T-helper 22 cell (primary cell): ENCODE data around the gene RERE.

Experiments used
- DNase-seq: peaks from one replicate; pipeline ENCODE4 v3.0.0-alpha.2; 2020; ENCODE audit warnings: low read depth

Gene RERE

DNA sequence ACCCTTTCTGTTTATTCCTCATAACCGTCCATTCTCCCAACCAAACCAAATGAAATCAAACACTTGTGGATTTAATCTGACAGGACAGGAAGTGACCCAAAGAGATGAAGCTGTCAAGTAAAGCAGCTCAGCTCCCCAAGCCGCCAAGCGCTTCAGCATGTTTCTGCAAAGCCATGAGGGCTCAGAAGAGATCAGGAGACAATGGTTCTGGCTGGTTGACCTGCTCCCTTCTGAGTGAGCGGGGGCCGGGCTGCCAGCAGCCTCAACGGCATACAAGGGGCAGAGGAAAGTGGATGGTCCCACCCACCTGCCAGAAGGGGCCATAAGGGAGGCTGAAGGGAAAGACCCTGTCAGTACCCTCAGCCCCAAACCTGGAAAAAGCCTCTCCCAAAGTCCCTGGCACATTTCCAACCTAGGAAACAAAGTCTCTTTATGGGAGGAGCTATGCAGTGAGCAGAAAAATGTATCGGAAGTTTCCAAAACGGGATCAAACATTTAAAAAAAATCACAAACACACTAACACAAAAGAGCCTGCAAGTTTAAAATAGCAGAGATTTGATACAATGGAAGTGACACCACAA lies 454.2 kb downstream of the RERE start:
- no peak for DNase-seq

DNA sequence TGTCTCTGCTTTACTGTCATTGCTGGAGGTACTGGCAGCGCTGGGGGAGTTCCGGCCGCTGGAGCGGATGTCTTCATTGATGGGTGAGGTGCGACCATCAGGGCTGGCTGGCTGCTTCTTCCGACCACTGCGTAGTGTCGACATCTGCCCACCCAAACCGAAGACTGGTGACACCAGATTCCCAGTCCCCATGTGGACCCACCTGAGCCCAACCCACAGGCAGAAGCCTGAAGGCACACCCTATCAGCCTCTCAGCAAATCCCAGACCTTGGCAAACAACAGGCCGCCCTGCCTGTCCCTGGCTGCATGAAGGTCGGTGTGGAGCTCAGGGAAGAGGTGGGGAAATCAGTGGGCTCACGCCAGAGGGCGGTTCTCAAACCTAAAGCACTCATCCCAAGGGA lies 454.7 kb downstream of the RERE start:
- no peak for DNase-seq

DNA sequence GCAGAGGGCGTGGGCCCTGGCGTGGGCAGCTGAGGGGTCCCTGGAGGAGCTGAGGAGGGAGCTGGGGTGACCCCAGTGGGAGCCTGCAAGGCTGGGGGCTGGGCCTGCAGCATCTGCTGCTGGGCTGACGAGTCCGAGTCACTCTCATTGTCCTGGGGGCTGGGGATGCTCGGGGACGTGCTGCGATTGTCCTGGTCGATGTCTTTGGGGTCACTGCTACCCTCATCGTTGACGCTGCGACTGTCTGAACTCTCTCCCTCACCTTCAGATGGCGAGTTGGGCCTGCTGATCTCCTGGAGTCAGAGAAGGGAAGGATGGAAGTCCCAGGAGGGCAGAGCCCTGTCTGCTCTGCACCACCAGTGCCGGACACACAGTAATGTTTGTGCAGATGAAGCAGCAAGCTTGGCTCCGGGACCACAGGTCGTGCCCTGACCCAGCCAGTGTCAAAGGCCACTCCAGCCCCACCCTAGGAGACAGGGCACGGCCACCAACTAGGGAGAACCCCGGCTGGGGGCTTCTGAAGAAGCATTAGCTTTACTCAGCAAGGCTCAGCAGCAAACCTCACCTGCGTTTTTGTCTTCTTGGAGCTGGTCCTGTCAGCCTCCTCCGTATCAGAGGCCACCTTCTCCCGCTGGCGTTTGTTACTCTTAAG lies 456.1 kb downstream of the RERE start:
- DNase-seq: no peak

DNA sequence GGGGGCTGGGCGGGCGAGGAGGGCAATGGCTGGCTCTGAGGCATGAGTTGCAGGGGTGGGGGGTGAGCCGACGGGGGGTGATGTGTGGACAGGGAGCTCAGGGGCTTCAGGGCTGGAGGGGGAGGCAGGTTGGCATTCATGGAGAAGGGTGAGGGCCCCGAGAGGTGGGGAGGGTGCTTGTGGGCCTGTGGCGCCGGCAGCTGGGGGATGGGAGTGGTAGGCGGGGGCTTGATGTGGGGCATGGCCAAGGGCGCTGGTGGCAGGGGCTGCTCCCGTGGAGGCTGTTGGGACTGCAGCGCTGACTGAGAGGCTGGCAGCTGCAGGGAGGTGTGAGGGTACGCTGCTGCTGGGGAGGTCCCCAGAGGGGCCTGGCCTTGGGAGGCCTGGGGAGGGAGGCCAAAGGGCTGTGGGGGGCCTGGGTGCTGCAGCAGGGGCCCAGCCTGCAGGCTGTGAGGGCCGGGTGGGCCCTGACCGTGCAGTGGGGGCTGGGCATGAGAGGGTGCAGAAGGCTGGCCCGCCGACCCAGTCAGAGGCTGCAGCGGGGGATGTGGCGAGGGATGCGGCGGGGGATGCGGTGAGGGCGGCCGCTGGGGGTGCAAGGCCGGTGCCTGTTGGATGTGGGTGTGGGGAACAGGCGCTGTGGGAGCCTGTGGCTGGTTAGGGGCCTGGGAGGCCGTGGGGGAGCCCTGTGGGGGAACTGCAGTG lies 456.8 kb downstream of the RERE start:
- DNase-seq: no peak

DNA sequence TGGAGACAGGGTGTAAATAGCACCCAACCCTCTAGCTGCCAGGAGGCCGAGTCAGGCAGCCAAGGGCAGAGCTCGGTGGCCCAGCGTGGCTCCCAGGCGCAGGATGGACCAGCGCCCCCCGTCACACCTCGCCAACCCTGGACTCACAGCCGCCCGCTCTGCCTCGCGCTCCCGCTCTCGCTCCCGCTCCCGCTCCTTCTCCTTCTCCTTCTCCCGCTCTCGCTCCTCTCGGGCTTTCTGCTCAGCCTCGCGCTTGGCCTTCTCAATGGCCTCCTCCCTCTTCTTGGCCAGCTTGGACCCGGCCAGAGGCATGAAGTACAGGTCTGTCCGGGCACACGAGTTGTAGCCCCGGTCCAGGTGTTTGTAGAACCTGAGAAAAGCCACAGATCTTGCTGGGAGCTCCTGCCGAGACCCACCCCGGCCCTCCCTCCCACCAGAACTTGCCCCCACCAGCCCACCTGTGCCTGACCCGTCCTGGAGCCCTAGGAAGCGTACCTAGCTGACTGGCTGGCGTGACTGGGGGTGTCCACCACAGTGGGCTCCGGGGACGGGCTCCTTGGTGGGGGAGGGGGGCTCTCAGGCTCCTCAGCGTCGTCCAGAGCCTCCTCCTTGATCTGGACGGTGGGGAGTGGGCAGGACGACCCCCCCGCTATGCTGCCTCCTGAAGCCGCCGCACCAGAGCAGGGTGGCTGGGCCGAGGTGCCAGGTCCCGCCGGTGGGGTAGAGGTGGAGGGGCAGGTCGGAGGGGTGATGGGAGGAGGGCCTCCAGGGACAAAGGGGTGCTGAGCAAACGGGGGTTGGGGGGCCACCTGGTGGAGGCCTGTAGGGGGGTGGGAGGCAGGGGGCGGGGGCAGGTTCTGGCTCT lies 457.6 kb downstream of the RERE start:
- no peak for DNase-seq

DNA sequence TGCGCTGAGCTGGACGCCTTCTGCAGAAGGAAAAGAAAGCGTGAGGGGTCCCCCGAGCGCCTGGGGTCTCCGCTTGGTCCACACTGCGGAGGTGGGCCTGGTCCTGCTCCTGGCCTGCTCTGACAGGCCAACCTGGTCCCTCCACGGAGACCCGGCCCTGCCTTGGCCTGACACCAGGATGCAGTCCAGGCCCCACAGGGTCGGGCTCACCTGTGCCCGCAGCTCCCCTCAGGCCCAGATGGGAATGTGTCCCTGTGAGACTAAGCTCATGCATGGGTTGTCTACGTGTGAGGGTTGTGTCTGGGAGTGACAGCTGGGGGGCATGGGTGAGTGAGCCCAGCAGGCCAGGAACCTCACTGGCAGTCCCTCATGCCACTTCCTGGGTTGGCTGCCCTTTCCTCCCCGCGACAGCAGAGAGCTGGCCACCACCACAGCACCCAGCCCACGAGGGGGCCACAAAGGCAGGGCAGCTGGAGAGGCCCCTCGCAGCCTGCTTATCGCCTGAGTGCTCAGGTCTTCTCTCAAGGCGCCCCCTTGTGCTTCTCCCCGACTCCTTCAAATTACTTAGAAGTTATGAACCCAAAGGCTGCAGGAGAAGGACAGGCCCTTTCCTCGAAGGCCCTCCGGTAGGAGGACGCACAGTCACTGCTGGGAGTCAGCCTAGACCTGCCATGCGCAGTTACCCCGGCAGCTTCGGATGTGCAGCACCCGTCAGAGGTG lies 458.4 kb downstream of the RERE start:
- no peak for DNase-seq

DNA sequence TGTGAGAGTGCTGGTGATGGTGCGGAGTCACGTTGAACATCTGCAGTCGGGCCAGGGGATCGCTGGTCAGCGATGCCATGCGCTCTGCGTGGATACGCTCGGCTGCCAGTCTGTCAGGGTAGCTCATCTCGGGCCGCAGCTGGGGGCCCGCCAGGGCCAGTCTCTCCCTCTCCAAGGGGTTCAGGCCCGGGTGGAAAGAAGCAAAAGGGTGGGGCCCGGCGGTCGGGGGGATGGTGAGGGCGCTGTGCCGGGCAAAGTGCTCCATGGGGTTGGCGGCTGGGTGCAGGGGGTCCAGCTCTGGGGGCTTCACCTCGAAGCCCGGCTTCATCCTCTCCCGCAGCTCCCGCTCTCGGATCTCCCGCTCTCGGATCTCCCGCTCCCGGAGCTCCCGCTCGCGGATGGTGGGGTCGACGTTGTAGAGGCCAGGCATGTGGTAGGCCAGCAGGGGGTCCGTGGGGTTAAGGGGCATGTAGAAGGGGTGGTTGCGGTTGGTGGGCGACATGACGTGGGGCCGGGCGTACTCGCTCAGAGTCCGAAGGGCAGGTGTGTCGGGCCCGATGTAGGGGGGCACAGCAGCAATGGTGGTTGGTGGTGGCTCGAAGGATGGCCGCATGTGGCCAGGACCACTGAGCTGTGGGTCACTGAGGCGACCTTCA lies 459.1 kb downstream of the RERE start:
- no peak for DNase-seq

DNA sequence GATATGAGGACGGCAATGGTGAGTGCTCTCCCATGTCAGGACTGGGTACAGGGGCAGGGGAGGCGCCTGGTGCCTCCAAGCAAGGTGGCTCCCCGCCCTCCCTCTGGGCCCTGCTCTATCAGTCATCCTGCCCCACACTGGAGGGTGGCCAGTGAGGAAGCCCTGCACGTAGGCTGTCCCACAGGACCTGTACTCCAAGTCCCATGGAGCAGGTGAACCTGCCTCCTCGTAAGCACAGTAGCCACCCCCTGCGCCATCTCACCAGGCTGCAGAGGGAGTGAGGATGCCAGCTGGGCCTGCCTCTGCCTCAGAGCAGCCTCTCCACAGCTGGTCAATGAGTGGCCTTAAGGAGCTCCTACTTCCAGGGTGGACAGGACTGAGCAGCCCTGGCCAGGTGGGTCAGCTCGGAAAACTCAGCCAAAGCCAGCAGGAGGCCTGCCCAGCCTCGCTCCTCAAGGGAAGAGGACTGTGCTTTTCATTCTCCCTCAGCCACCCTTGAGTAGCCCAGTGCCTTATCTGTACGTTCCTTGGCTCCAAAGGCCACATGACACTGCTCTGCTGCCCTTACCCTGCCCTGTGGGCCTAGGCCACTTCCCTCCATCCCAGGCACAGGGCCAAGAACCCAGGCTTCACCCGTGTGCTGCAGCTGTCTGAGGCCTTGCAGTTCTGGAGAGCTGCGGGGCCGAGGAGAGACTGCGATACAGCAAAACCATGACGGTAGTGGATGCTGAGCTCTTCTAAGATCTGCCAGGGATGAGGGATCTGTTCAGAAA lies 459.9 kb downstream of the RERE start:
- DNase-seq: no peak

DNA sequence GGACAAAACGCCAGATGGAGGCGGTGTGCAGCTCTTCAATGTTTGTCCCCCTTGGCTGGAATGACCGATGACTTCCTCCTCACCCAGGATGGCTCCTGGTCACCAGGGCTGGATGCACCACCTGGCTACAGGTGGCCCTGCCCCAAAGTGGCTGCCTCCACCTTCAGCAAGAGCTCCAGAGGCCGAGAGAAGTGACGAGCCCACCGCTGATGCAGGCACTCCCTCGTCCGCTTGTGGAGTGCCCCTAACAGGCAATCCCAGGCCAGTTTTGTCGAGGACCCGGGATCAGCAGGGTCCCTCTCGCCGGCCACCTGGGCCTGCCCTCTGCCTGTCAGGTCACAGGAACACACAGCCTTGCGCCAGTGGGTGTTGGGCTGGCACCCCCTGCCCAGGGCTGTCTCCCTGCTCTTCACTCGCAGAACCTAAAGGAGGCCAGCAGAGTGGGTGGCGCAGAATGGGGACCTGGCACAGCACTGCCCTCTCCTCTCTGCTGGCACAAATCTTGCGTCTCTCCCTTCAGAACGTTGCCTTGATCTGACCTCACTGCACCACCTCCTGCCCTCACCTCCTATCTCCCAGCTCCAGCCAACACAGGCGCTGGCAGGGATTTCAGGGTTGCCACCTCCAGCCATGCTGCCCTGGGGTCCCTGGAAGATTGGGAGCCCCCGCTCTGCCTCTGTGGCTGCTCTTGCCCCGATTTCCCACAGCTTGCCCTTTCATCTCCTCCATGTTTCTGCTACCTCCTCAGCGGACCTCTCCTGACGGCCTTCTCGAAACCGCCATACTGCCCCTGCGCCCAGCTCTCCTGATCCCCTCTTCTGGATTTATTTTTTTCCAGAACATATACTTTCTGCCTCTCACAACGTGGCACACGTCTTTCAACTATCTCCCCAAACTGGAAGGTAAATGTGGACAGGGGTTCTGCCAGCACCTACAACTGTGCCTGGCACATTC lies 460.9 kb downstream of the RERE start:
- DNase-seq: no peak

DNA sequence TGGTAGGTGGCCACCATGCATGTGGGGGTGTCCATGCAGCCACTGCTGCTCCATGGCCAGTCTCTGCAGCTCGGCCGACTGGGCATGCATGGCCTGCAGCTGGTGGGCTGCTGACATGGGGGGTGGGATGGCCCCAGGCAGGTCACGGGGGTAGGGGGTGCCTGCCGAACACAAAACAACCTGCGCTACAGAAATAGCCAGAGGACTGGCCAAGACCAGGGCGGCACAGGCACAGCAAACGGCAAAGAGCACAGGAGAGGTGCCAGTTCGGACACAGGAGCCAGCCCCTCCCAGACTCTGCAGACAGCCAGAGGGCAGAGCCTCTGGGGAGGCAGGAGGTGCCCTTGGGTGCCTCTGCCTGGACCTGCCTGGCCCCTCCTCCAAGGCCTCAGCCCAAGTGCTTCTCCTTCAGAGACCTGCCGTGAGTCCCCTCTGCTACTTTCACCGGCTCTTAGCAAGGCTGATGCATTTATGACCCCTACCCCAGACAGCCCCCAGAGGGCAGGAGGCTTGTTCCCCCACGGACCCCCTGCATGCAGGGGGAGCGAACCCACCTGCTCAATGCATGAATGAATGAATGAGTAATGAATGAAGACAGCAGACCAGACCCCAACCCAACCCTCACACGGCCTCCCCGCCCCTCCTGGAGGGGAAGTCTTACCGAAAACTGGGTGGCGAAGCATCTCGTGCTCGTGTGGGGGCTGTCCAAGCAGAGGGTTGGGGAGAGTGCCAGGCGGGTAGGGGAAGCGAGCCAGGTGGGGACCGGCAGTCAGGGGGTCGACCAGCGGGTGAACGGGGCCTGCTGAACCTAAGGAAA lies 461.8 kb downstream of the RERE start:
- no peak for DNase-seq

DNA sequence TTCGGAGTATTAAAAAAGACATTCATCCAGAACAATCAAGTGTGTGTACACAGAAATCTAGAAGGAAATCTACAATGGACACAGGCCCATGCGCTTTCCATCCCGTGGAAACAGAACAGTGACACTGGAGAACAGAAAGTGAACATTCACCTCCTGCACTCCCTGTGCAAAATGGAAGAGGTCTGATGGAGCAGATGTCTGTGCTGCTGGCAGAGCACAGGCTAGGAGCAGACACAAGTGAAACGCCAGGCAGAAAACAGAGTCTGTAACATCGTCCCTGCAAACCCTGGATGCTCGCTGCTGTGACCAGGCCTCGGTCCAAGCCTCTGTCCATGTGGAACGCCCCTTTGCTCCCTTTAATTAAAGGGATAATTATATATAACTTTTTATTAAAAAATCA lies 463.4 kb downstream of the RERE start:
- no peak for DNase-seq

DNA sequence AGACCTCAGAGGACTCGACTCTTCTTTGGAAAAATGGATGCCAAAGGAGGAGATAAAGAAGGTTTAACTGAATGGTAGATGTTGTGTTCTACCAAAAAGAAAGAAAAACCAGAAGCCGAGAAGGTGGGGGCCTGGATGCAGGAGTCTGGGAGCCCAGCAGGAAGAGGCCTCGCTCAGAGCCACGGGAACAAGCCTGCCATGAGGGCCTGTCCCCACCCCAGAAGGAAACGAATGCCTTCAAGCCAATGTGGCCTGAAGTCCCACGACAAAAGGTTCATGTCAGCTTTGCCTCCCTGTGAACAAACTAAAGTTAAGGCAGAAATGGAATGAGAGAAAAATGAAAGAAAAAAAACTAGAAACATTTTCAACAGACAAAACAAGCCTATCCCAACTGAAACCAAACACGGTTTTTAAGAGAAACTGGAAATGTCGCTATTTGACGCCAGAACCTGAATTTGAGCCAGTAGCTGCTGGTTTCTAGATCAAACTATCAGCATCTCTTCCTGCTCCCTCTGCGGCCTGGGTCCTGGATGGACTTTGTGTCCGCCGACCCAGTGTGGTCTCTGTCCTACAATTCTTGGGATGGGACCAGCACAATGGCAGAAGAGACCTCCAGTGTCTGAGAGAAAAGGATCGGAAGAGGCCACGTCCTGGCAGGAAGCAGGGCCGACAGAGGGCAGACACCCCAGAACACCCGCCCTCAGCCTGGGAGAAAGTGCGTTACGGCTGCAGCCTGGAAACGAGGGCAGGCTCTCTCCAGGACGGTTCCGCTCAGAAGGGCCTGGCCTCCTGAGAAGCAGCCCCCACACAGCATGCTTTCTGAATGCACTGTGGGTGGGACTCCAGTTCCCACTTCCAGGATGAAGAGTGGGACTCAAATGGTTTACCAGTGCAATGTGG lies 464.3 kb downstream of the RERE start:
- DNase-seq: no peak

DNA sequence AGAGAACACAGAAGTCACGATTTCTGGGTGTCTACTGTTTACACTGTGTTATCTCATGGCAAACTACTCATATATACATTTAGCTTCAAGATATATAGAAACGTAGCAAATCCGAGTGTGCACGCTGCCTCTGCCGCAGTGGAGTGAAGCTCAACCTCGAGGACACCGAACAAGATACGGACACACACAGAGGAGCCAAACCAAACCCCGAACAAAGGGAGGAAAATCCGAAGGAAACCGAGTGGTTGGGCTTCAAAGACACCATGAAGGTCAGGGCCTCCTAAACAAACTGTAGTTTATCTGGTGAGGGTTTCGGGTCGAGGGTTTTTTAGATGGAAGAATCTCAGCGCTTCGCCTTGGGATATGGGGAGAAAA lies 465.0 kb downstream of the RERE start:
- no peak for DNase-seq

DNA sequence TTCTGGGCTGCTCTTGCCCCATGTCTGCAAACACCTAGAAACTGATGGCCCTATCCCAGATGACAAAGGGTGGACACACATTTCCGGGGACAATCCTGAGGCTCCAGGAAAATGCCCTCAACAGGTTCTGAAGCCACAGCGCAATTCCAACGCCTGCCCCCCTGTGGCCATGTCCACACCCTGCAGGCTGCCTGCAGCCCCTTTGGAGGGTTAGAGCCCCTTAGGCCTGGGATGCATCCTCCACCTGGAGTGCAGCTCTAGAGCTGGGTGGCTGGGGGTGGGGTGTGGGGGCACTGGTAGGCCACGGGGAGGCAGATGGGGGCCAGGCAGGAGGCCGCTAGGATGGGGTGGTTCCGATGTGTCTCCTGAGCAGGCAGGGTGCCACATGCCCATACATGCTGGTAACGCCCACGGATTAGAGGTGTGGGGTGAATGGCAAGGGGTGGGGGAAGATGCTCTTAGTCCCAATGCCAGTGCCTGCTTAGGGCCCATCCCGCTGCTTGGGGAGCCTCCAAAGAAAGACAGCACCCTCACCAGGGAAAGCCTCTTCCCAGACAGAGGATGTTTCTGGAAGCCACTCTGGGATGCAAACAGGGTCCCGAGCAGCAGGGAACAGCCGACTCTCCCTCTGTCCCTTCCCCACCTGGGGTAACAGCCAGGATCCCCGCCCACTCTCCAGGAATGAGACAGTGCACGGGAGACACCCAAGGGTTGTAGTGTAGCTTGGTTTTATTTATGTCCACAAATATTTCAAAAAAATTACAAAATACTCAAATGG lies 465.6 kb downstream of the RERE start:
- DNase-seq: no peak

DNA sequence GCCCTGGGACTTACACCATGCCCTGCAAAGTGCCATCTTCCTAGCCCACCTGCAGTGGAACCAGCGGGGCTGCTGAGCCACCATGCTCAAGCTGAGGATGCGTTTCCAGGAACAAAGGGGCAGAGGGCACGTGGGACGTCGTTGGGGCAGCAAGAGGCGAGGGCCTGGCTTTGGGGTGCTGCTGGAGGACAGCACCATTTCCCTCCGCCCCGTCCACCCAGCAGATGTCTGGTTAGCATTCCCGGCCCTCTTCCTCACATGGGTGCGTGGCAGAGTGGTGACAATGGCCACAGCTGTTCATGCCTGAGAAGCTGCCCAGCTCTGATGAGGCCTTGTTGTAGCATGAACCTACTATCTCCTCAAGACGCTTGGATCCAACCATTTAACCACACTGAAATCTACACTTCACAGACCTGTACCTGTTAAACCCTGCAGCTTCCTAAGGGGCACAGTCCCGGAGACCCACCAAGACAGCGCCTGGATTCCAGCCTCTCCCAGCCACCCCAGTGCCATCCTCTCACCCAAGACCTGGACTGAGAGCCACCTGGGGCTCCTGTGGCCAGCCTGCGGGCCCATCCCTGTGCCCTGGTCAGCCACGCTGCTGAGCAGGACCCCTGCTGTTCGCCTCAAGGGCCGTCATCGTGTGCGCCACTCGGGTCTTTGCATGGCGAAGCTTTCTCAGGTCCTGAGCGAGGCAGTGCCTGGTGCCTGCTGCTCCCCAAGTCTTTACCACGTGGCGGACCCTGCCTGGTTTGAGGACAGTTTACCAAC lies 466.3 kb downstream of the RERE start:
- DNase-seq: no peak

DNA sequence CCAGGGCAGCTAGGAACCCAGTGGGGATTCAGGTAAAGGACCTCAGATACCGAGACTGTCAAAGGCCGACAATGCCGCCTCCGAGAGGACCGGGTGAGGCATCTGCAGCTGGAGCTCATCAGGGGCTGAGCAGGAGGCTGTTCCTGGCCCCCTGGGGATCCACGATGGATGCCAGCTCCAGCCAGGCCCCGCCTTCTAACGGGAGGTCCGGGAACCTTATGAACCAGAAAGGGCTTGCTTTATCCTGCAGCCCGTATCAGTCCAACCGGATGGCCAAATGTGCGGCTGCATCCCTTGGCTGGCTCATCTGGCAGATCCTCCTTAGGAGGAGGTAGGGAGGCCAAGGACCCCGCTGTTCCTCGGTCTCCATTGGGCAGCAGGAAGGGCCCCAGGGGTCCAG lies 467.5 kb downstream of the RERE start:
- no peak for DNase-seq
